H7 (cell line): Measurements from ENCODE around the gene UBXN7. TPM values are rescaled to one million over a fixed set of nuclear protein-coding genes. Genes with fewer than 3 reads are reported as not detected.
A peak's percentile ranks its signal among the peaks of the same experiment; 100 is the strongest.
"Not testable (repeated sequence)": the region's sequence is repeated elsewhere in the genome, so short reads cannot be mapped to it uniquely, and the experiment has no call there.

Experiments used
- DNase-seq: peaks from one replicate; pipeline ENCODE4 v3.0.0; 2012
- H3K27me3 ChIP-seq: 2 replicates; pipeline ENCODE4 v1.6.0; 2011; ENCODE audit warnings: mild to moderate bottlenecking, low read length; ENCODE audit not compliant: control insufficient read depth, insufficient read depth
- H3K36me3 ChIP-seq: replicated peaks from 2 replicates; pipeline ENCODE4 v1.5.1; 2011; ENCODE audit warnings: low read length; ENCODE audit not compliant: control insufficient read depth, insufficient read depth
- H3K4me3 ChIP-seq: 2 replicates; pipeline ENCODE4 v1.5.1; 2011; ENCODE audit warnings: low read depth, mild to moderate bottlenecking, control low read depth, low read length, moderate library complexity; ENCODE audit not compliant: insufficient read depth
- total RNA-seq: library from RNA; depleted of rRNA; stranded (reverse); fragments of >200 nt; shearing (Covaris generic); gene quantifications from 2 replicates; pipeline ENCODE4 v1.2.3, GENCODE V29; 2014

UBXN7 gene
- total RNA-seq, 1 experiment from 2014 or later = 14.4 TPM

DNA sequence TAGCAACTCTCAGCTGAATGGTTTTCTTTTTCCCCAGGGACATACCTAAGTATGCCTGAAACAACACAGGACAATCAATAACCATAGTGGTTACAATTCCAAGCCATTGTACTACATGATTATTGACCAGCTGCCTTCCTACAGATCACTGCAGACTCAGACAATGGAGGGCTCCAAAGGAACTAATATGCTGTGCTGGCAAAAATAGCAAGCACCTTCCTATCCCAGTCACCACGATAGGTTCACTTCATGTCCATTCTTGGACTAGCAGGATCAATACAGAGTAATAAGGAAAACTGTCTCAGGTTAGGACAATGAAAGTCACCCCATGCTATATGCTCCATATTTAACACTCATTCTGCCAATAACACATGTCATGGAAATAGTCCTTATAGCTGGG is 76.6 kb downstream of the UBXN7 start:
- no peak for DNase-seq
- Histone ChIP-seq H3K27me3 (no peaks in the 10 kb centered on the region), H3K36me3 (peaks cover 12% of the 10 kb centered on the region), H3K4me3 (no peak overlapping the region)

DNA sequence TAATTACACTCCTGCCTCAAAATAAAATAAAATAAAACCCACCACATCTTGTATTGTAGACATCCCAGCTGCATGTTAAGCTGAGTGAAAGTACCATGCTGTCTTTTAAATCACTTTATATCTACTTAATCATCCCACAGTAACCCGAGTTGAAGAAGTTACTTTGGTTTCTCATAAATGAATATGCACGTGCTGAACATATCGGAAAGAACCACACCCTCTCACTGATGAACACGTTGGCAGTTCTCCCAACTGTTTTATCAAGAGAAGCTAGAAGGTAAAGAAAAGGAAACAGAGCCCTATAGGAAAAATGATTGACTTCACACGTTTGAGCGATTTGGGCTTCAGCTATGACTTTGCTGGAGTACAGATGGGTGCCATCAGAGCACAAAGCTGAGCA is 78.1 kb downstream of the UBXN7 start:
- DNase-seq = no peak
- Histone ChIP-seq H3K4me3 (no peak overlapping the region), H3K27me3 (no peaks in the 10 kb centered on the region), H3K36me3 (peaks cover 12% of the 10 kb centered on the region)

DNA sequence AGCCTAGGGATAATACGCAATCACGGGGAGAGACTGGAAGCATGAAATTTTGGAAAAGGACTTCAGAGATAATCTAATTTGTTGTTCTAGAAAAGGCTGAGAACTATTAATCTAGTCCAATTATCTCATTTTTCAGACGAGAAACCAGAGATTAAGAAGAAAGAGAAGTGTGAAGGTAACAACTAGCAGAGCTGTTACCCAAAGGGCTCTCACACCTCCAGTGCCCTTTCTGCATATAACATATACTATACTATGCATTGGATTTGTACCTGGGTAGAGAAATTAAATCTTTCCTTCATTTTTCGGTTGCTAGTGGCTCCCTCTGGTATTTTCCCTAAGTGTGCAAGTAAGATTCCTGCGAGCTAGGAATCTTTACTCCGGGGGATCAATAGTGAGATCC is 80.7 kb downstream of the UBXN7 start:
- DNase-seq = no peak
- H3K36me3 ChIP-seq = peaks cover 6% of the 10 kb centered on the region
- no peak overlapping the region for H3K4me3 ChIP-seq
- H3K27me3 ChIP-seq = no peaks in the 10 kb centered on the region

- DNase-seq = no peak
- Histone ChIP-seq H3K27me3 (no peaks in the 10 kb centered on the region), H3K36me3 (peaks cover 3% of the 10 kb centered on the region), H3K4me3 (no peak overlapping the region)
These were observed 82.2 kb downstream of the UBXN7 start for GRCh38 chr3:196350067-196350466.

GRCh38 chr3:196348698-196349097 is 83.5 kb downstream of the UBXN7 start:
- no peaks in the 10 kb centered on the region for H3K27me3 ChIP-seq
- no peak overlapping the region for H3K4me3 ChIP-seq
- no peaks in the 10 kb centered on the region for H3K36me3 ChIP-seq
- no peak for DNase-seq

- no peaks in the 10 kb centered on the region for H3K27me3 ChIP-seq
- no peaks in the 10 kb centered on the region for H3K36me3 ChIP-seq
- DNase-seq = no peak
- no peak overlapping the region for H3K4me3 ChIP-seq
These were observed 87.6 kb downstream of the UBXN7 start for GRCh38 chr3:196344663-196345062.

GRCh38 chr3:196343917-196344316 is 88.3 kb downstream of the UBXN7 start:
- not testable (repeated sequence) for H3K36me3 ChIP-seq, H3K27me3 ChIP-seq, DNase-seq, H3K4me3 ChIP-seq

DNA sequence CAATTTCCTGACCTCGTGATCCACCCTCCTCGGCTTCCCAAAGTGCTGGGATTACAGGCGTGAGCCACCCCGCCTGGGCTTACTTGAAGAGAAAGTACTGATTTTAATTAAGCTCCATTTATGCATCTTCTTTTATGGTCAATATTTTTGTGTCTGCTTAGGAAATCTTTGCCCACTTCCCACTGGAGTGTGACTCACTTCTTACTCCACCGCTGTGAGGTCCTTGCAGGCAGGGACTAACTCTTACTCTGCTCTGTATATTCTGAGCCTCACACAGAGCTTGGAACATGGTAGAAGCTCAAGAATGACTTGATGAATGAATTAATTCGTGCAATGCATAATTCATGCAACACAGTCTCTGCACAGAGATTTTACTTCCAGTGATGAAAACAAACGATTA is 91.1 kb downstream of the UBXN7 start:
- Histone ChIP-seq H3K36me3 (no peaks in the 10 kb centered on the region), H3K27me3 (no peaks in the 10 kb centered on the region), H3K4me3 (no peak overlapping the region)
- no peak for DNase-seq

- no peak overlapping the region for H3K4me3 ChIP-seq
- H3K27me3 ChIP-seq = no peaks in the 10 kb centered on the region
- DNase-seq = no peak
- H3K36me3 ChIP-seq = no peaks in the 10 kb centered on the region
These were observed 91.8 kb downstream of the UBXN7 start for GRCh38 chr3:196340466-196340865.

- no peak for DNase-seq
- no peaks in the 10 kb centered on the region for H3K27me3 ChIP-seq
- no peaks in the 10 kb centered on the region for H3K36me3 ChIP-seq
- no peak overlapping the region for H3K4me3 ChIP-seq
These were observed 92.6 kb downstream of the UBXN7 start for GRCh38 chr3:196339493-196340254.

GRCh38 chr3:196339044-196339443 is 93.2 kb downstream of the UBXN7 start:
- Histone ChIP-seq H3K4me3 (no peak overlapping the region), H3K27me3 (no peaks in the 10 kb centered on the region), H3K36me3 (no peaks in the 10 kb centered on the region)
- no peak for DNase-seq

DNA sequence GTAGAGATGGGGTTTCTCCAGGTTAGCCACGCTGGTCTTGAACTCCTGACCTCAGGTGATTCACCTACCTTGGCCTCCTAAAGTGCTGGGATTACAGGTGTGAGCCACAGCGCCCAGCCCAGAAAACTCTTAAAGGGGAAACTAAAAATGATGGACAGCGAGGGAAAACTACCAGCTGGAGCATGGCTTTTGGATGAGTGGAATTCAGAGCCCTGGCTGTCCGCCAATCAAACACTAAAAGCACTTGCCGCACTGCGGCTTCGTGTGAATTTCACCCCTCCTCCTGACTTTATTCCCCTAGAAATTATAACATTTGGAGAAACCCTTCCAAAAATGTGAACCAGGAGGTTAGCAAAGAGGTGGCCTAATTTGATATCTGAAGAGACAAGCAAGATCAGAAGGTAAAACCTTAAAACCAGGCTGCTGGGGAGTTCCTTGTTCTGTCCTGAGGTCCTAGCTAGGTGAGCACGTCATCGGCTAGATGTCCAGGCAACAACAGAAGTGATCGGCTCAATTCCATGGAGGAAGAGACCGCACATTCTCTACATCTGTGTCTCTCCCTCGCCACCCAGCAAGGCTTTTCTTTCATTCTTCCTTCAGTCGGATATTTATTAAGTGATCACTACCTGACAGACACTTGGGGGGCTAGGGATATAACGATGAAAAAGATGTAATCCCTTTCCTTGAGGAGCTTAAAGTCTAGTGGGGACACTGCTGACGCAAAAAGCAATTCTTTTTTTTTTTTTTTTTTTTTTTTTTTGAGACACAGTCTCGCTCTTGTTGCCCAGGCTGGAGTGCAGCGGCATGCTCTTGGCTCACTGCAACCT is 95.7 kb downstream of the UBXN7 start:
- H3K4me3 ChIP-seq = no peak overlapping the region
- no peaks in the 10 kb centered on the region for H3K36me3 ChIP-seq
- DNase-seq = no peak
- H3K27me3 ChIP-seq = no peaks in the 10 kb centered on the region

DNA sequence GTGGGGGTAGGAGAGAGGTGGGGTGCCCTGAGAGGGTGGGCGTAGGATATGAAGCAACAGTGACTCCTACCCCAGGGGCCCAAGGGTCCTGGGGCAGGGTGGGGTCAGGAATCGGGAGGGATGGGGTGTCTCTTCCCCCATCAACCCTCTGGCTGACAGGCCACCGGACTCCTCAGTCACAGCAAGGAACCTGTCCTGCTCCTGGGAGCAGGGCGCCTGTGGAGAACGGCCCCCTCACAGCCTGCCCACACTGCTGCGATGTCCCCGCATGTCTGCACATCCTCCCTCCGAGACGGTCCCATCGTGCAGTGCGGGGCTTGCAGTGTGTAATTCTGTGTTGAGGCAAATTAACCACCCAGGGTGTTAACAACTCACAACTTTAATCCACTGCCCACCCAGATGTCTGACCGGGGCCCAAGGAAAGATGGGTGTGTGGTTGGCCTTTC is 96.7 kb downstream of the UBXN7 start:
- DNase-seq = peak; percentile 57
- H3K27me3 ChIP-seq = no peaks in the 10 kb centered on the region
- H3K4me3 ChIP-seq = no peak overlapping the region
- no peaks in the 10 kb centered on the region for H3K36me3 ChIP-seq

DNA sequence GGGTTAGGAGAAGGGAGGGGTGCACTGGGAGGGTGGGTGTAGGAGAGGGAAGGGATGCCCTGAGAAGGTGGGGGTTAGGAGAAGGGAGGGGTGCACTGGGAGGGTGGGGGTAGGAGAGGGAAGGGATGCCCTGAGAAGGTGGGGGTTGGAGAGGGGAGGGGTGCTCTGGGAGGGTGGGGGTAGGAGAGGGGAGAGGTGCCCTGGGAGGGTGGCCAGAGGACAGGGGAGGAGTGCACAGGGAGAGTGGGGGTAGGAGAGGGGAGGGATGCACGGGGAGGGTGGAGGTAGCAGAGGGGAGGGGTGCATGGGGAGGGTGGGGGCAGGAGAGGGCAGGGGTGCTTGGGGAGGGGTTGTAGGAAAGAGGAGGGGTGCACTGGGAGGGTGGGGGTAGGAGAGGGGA is 97.2 kb downstream of the UBXN7 start:
- Histone ChIP-seq H3K27me3 (no peaks in the 10 kb centered on the region), H3K4me3 (no peak overlapping the region), H3K36me3 (no peaks in the 10 kb centered on the region)
- no peak for DNase-seq

GRCh38 chr3:196332168-196332567 is 100.1 kb downstream of the UBXN7 start:
- H3K27me3 ChIP-seq = no peaks in the 10 kb centered on the region
- no peak overlapping the region for H3K4me3 ChIP-seq
- H3K36me3 ChIP-seq = no peaks in the 10 kb centered on the region
- DNase-seq = no peak
